HepG2 (cell line): Measurements from ENCODE around the gene MOV10L1. TPM values are rescaled to one million over a fixed set of nuclear protein-coding genes. Genes with fewer than 3 reads are reported as not detected.

Source experiments
- ATAC-seq: fragments of 200-7000 bp; cut with Tn5 transposase; 3 replicates; pipeline ENCODE4 v1.9.1; 2020; ENCODE audit warnings: mild to moderate bottlenecking, moderate library complexity
- BruUV-seq: library from RNA; stranded (reverse); fragments of 400-500 nt; replicated peaks from 2 replicates; lab custom pipeline; 2021; lab: Mats Ljungman, UMichigan
- CTCF ChIA-PET: fragments of 300-600 bp; formaldehyde crosslinking; extraction: SDS; loops from one replicate; lab custom pipeline; 2021; ENCODE audit warnings: low total read pairs, inconsistent platforms, low intra/inter-chr PET ratio; lab: Yijun Ruan, JAX
- POLR2A ChIA-PET: fragments of 350-600 bp; sonication (Branson Sonifier 250); formaldehyde crosslinking; loops from one replicate; lab custom pipeline; 2020; ENCODE audit warnings: antibody characterized with exemption, inconsistent platforms; lab: Yijun Ruan, JAX
- DNase-seq: peaks from one replicate; pipeline ENCODE4 v3.0.0-alpha.2; 2015; ENCODE audit warnings: low spot score
- FAIRE-seq: peaks from 3 replicates; lab custom pipeline; 2011; peaks lifted over from hg19 to GRCh38; lab: Jason Lieb, UNC
- H2AFZ ChIP-seq: one replicate; pipeline ENCODE4 v1.6.1; 2011; ENCODE audit warnings: low read length, inconsistent platforms
- H3K27ac ChIP-seq: fragments of 300-600 bp; 3 replicates; pipeline ENCODE4 v1.8.0; 2011; ENCODE audit warnings: mixed run types, mild to moderate bottlenecking, mixed read lengths, low read length, inconsistent platforms; ENCODE audit not compliant: insufficient read depth; ENCODE audit errors: extremely low read length
- H3K27me3 ChIP-seq, 2 experiments: fragments of 200-600 bp in 1 of 2; 2 replicates in 1 of 2; 3 replicates in 1 of 2; pipeline versions ENCODE4 v1.6.0 to v1.8.0; 2011; ENCODE audit warnings: low read length in 2 of 2, mild to moderate bottlenecking in 2 of 2, moderate library complexity in 2 of 2, inconsistent platforms in 1 of 2; ENCODE audit not compliant: insufficient read depth in 2 of 2, control insufficient read depth in 1 of 2
- H3K36me3 ChIP-seq, 2 experiments: fragments of 200-600 bp in 1 of 2; replicated peaks in 1 of 2; 2 replicates in 1 of 2; 3 replicates in 1 of 2; pipeline versions ENCODE4 v1.5.1 to v1.8.0; 2011; ENCODE audit warnings: low read length in 2 of 2, inconsistent platforms in 1 of 2; ENCODE audit not compliant: insufficient read depth in 2 of 2, control insufficient read depth in 1 of 2
- H3K4me1 ChIP-seq: 2 replicates; pipeline ENCODE4 v1.5.1; 2012; ENCODE audit warnings: low read length, inconsistent platforms; ENCODE audit not compliant: insufficient read depth
- H3K4me2 ChIP-seq: 2 replicates; pipeline ENCODE4 v1.6.0; 2011; ENCODE audit warnings: low read depth, low read length, inconsistent platforms
- H3K4me3 ChIP-seq, 3 experiments: fragments of 200-600 bp in 1 of 3; sonication (generic), shearing (Covaris generic) in 1 of 3; replicated peaks in 1 of 3; 2 replicates each; pipeline ENCODE4 v1.5.1; 2011 to 2016; ENCODE audit warnings: low read length in 3 of 3, inconsistent platforms in 2 of 3, low read depth in 2 of 3, mild to moderate bottlenecking in 2 of 3, control low read depth in 1 of 3, mixed read lengths in 1 of 3; ENCODE audit not compliant: insufficient read depth in 1 of 3
- H3K79me2 ChIP-seq: one replicate; pipeline ENCODE4 v1.6.1; 2011; ENCODE audit warnings: low read length, inconsistent platforms; ENCODE audit not compliant: insufficient read depth
- H3K9ac ChIP-seq: 2 replicates; pipeline ENCODE4 v1.6.0; 2011; ENCODE audit warnings: mild to moderate bottlenecking, low read depth, low read length, inconsistent platforms; ENCODE audit not compliant: insufficient read depth
- H3K9me3 ChIP-seq: 2 replicates; pipeline ENCODE4 v1.5.1; 2012; ENCODE audit warnings: mild to moderate bottlenecking, low read length
- H4K20me1 ChIP-seq: 2 replicates; pipeline ENCODE4 v1.6.0; 2011; ENCODE audit warnings: inconsistent platforms, mild to moderate bottlenecking, low read length, moderate library complexity; ENCODE audit not compliant: insufficient read depth
- DMAP1 ChIP-seq: IDR thresholded peaks from 2 replicates; pipeline ENCODE4 v1.6.1; 2016
- KDM2A ChIP-seq: sonication (generic); formaldehyde crosslinking; IDR thresholded peaks from 2 replicates; pipeline ENCODE4 v1.4.0; 2020; ENCODE audit warnings: low read depth, missing genetic modification reagents, borderline replicate concordance
- ZNF224 ChIP-seq: sonication (generic); formaldehyde crosslinking; IDR thresholded peaks from 2 replicates; pipeline ENCODE4 v1.5.0; 2020; ENCODE audit warnings: mild to moderate bottlenecking, missing genetic modification reagents
- ZNF234 ChIP-seq: sonication (generic); formaldehyde crosslinking; conservative IDR thresholded peaks from 2 replicates; pipeline ENCODE4 v1.5.1; 2020; ENCODE audit warnings: mild to moderate bottlenecking, missing genetic modification reagents
- ZNF431 ChIP-seq: sonication (generic); formaldehyde crosslinking; IDR thresholded peaks from 2 replicates; pipeline ENCODE4 v1.9.0; 2022; ENCODE audit warnings: missing genetic modification reagents, low read depth, mild to moderate bottlenecking, borderline replicate concordance
- ZNF501 ChIP-seq: sonication (generic); formaldehyde crosslinking; IDR thresholded peaks from 2 replicates; pipeline ENCODE4 v1.5.1; 2020; ENCODE audit warnings: mild to moderate bottlenecking, moderate library complexity, missing genetic modification reagents
- ZNF570 ChIP-seq: sonication (generic); formaldehyde crosslinking; IDR thresholded peaks from 2 replicates; pipeline ENCODE4 v1.4.0; 2020; ENCODE audit warnings: mild to moderate bottlenecking, missing genetic modification reagents, borderline replicate concordance
- ZNF839 ChIP-seq: sonication (generic); formaldehyde crosslinking; IDR thresholded peaks from 2 replicates; pipeline ENCODE4 v1.4.0; 2020; ENCODE audit warnings: missing genetic modification reagents, mild to moderate bottlenecking, borderline replicate concordance
- ZSCAN31 ChIP-seq: sonication (generic); formaldehyde crosslinking; IDR thresholded peaks from 2 replicates; pipeline ENCODE4 v1.5.0; 2020; ENCODE audit warnings: low read depth, mild to moderate bottlenecking, missing genetic modification reagents
- WGBS: methylation state at CpG from one replicate; pipeline ENCODE4 v1.1.6; 2017; ENCODE audit warnings: low lambda C conversion rate; 5-methylcytosine and 5-hydroxymethylcytosine counted together
- in situ Hi-C: cut with HindIII; loops from 2 replicates; pipeline ENCODE4 v1.10.0; 2017; ENCODE audit warnings: low pct_unique_long_range_greater_than_20kb; ENCODE audit not compliant: extremely low pct_ligation_motif_present
- intact Hi-C: fragments of 100-400 bp; cut with micrococcal nuclease; formaldehyde crosslinking; loops from one replicate; pipeline ENCODE4 v1.10.0; 2022; ENCODE audit not compliant: unreplicated experiment
- polyA plus RNA-seq, 8 experiments: library from polyadenylated mRNA; depleted of rRNA in 3 of 8; stranded (reverse) in 7 of 8; unstranded in 1 of 8; fragments of >200 nt; fragmentation: Illumina TruSeq in 4 of 8; extraction: Trizol in 4 of 8; gene quantifications; 2 replicates each; pipeline versions ENCODE4 v1.2.1 to v1.2.3, GENCODE V29; 2011 to 2016; ENCODE audit warnings: low read depth in 4 of 8, missing spikeins in 1 of 8, mixed read lengths in 1 of 8; ENCODE audit not compliant: insufficient read depth in 1 of 8
- total RNA-seq, 5 experiments: library from RNA; depleted of rRNA; stranded (reverse); fragments of >200 nt; fragmentation: Illumina TruSeq; extraction: Trizol; gene quantifications; 2 replicates each; pipeline ENCODE4 v1.2.3, GENCODE V29; 2016; ENCODE audit warnings: low read depth in 1 of 5
- TF ChIP-seq, protein P1 (sequence below): sonication (generic); formaldehyde crosslinking; IDR thresholded peaks from 2 replicates; pipeline ENCODE4 v1.8.1; 2023; ENCODE audit warnings: mild to moderate bottlenecking, inconsistent platforms, moderate library complexity, missing genetic modification reagents, borderline replicate concordance
- TF ChIP-seq, protein P2 (sequence below): sonication (generic); formaldehyde crosslinking; IDR thresholded peaks from 2 replicates; pipeline ENCODE4 v1.8.1; 2023; ENCODE audit warnings: mild to moderate bottlenecking, moderate library complexity, missing genetic modification reagents
- TF ChIP-seq, protein P3 (sequence below): sonication (generic); formaldehyde crosslinking; IDR thresholded peaks from 2 replicates; pipeline ENCODE4 v1.5.0; 2020; ENCODE audit warnings: mild to moderate bottlenecking, missing genetic modification reagents
- TF ChIP-seq, protein P4 (sequence below): sonication (generic); formaldehyde crosslinking; IDR thresholded peaks from 2 replicates; pipeline ENCODE4 v1.5.0; 2020; ENCODE audit warnings: mild to moderate bottlenecking, missing genetic modification reagents
- TF ChIP-seq, protein P5 (sequence below): IDR thresholded peaks from 2 replicates; pipeline ENCODE4 v1.6.1; 2016; ENCODE audit warnings: low read depth, borderline replicate concordance
- TF ChIP-seq, protein P6 (sequence below): sonication (generic); formaldehyde crosslinking; IDR thresholded peaks from 2 replicates; pipeline ENCODE4 v1.4.0; 2020; ENCODE audit warnings: missing genetic modification reagents, borderline replicate concordance

Gene MOV10L1
- total and polyA plus RNA-seq, 2 of the 13 experiments (the other 11 are each of a cell fraction or from before 2014, with no cell fraction given) = 0.11 to 0.12 TPM

DNA sequence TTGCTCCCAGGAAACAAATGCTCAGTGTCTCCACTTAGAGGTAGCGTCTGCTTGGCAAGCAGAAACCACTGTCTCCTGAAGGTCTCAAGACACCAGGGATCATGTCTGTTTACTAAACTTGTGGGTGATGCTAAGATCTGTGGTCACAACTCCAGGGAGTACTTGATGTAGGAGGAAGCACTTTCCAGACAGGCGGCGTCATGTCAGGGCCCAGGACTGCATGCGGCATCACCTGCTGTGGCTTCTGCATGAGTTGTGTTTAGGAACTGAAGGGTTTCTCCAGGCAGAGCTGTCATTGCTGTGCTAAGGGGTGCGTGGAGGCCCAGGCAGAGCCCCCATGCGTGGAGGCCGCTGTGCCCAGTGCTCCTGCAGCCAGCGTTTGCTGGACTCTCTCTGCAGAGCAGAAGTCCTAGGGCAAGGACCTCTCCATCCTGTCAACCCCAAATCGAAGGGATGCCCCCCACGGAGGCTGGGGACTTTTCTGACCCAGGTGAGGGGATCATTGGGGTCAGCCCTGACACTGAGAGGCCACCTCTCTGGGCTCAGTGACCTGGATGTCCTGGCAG, 72.7 kb downstream of the MOV10L1 start:
- Histone ChIP-seq H3K4me1 (no peaks in the 10 kb centered on the region), H3K36me3 (no peaks in the 10 kb centered on the region), H4K20me1 (no peaks in the 10 kb centered on the region), H3K4me3 (no peak overlapping the region), H3K27me3 (peaks cover 1 to 29% of the 10 kb centered on the region in 2 experiments; a peak in 4 of 5 replicates), H3K79me2 (no peaks in the 10 kb centered on the region), H3K9me3 (no peaks in the 10 kb centered on the region), H3K4me2 (no peak overlapping the region), H3K9ac (no peak overlapping the region), H3K27ac (no peak overlapping the region), H2AFZ (no peak overlapping the region)
- FAIRE-seq (no peak), DNase-seq (no peak), ATAC-seq (no peak)
- no CpG with 5 or more reads among the region's 10 CpGs for WGBS
- intact Hi-C loops = no loop called here
- BruUV-seq = no TSS peak
- ChIA-PET CTCF (no interaction called here), POLR2A (no interaction called here)
- in situ Hi-C loops = no loop called here
- TF ChIP-seq DMAP1 (no peak), KDM2A (CRISPR knock-in tag) (no peak), ZNF431 (CRISPR knock-in tag) (no peak), ZNF224 (CRISPR knock-in tag) (no peak), ZNF234 (no peak), ZNF501 (CRISPR knock-in tag) (no peak), ZSCAN31 (CRISPR knock-in tag) (no peak), ZNF570 (CRISPR knock-in tag) (no peak), ZNF839 (CRISPR knock-in tag) (no peak)
- TF ChIP-seq, protein P1, sequence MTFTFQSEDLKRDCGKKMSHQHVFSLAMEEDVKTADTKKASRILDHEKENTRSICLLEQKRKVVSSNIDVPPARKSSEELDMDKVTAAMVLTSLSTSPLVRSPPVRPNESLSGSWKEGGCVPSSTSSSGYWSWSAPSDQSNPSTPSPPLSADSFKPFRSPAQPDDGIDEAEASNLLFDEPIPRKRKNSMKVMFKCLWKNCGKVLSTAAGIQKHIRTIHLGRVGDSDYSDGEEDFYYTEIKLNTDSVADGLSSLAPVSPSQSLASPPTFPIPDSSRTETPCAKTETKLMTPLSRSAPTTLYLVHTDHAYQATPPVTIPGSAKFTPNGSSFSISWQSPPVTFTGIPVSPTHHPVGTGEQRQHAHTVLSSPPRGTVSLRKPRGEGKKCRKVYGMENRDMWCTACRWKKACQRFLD = no peak
- TF ChIP-seq, protein P2, sequence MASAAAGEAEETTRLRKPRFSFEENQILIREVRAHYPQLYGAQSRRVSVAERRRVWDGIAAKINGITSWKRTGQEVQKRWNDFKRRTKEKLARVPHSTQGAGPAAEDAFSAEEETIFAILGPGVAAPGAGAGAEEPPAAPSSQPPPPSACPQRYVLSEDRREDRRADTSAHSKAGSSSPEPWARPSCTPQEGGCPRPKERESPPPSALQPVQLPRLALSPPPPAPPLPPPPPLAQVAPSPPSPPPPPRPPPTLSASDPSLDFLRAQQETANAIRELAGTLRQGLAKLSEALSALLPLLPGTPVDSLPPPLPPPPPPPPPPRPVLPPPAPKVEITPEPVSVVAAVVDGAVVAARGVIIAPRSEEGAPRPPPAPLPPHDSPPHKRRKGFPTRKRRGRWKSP (CRISPR knock-in tag) = no peak
- TF ChIP-seq, protein P3, sequence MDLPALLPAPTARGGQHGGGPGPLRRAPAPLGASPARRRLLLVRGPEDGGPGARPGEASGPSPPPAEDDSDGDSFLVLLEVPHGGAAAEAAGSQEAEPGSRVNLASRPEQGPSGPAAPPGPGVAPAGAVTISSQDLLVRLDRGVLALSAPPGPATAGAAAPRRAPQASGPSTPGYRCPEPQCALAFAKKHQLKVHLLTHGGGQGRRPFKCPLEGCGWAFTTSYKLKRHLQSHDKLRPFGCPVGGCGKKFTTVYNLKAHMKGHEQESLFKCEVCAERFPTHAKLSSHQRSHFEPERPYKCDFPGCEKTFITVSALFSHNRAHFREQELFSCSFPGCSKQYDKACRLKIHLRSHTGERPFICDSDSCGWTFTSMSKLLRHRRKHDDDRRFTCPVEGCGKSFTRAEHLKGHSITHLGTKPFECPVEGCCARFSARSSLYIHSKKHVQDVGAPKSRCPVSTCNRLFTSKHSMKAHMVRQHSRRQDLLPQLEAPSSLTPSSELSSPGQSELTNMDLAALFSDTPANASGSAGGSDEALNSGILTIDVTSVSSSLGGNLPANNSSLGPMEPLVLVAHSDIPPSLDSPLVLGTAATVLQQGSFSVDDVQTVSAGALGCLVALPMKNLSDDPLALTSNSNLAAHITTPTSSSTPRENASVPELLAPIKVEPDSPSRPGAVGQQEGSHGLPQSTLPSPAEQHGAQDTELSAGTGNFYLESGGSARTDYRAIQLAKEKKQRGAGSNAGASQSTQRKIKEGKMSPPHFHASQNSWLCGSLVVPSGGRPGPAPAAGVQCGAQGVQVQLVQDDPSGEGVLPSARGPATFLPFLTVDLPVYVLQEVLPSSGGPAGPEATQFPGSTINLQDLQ (CRISPR knock-in tag) = no peak
- TF ChIP-seq, protein P4, sequence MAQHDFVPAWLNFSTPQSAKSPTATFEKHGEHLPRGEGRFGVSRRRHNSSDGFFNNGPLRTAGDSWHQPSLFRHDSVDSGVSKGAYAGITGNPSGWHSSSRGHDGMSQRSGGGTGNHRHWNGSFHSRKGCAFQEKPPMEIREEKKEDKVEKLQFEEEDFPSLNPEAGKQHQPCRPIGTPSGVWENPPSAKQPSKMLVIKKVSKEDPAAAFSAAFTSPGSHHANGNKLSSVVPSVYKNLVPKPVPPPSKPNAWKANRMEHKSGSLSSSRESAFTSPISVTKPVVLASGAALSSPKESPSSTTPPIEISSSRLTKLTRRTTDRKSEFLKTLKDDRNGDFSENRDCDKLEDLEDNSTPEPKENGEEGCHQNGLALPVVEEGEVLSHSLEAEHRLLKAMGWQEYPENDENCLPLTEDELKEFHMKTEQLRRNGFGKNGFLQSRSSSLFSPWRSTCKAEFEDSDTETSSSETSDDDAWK (CRISPR knock-in tag) = no peak
- TF ChIP-seq, protein P5, sequence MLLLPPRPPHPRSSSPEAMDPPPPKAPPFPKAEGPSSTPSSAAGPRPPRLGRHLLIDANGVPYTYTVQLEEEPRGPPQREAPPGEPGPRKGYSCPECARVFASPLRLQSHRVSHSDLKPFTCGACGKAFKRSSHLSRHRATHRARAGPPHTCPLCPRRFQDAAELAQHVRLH = no peak
- TF ChIP-seq, protein P6, sequence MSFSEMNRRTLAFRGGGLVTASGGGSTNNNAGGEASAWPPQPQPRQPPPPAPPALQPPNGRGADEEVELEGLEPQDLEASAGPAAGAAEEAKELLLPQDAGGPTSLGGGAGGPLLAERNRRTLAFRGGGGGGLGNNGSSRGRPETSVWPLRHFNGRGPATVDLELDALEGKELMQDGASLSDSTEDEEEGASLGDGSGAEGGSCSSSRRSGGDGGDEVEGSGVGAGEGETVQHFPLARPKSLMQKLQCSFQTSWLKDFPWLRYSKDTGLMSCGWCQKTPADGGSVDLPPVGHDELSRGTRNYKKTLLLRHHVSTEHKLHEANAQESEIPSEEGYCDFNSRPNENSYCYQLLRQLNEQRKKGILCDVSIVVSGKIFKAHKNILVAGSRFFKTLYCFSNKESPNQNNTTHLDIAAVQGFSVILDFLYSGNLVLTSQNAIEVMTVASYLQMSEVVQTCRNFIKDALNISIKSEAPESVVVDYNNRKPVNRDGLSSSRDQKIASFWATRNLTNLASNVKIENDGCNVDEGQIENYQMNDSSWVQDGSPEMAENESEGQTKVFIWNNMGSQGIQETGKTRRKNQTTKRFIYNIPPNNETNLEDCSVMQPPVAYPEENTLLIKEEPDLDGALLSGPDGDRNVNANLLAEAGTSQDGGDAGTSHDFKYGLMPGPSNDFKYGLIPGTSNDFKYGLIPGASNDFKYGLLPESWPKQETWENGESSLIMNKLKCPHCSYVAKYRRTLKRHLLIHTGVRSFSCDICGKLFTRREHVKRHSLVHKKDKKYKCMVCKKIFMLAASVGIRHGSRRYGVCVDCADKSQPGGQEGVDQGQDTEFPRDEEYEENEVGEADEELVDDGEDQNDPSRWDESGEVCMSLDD (CRISPR knock-in tag) = no peak
